ENCODE results near the gene KLHL42.
"Not testable (repeated sequence)": the region's sequence is repeated elsewhere in the genome, so short reads cannot be mapped to it uniquely, and the experiment has no call there.

Gene KLHL42

DNA sequence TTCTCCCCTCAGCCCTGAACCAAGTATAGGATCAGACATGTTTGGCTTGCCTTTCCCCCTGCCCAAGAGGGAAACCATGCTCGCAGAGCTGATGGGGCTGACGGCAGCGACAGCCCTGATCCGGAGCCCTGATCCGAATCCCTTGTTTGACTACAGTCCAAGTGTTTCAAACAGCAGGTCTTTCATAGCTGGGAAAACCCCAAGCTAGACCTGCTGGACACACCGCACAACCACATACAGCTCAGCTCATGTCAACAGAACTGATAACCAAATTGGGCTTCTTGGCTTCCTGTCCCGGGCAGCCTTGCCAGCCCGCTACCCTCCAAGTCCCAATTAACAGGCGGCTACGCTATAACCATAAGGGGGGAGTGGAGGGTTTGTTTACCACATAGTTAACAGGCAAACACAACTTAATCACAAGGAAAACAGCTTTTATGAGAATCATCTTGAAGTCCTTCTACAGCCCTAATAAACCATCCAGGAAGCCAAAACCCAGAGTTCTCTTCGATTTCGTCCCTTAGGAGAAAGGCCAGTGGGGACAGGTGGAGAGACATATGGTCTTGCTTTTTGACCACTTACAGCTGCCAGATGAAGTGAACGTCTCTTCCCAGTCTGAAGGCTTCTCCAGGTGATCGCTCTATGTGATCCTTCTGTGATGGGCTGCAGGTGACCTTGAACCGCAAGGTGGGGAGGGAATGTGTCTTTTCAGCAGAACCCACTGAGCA is 64.5 kb downstream of the KLHL42 start:
- intact Hi-C loops (cut with DNase I) = no loop called here
- DNase-seq = no peak

DNA sequence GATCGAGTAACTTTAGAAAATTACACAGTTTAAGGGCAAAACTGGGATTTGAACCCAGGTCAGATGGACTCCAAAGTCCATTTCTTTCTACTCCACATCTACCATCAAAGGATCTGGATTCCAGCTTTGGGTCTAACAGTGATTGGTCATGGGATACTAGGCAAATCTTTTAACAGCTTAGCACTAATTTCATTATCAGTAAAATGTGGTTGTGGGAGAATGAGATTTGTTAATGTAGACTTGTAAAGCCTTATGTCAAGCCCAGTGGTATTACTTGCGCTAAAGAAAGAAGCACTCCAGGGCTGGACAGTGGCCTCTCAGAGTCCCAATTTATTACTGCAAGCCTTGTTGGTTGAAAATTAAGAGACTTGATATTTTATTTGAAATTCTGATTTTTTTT is 65.2 kb downstream of the KLHL42 start:
- no peak for DNase-seq
- intact Hi-C loops (cut with DNase I) = no loop called here

DNA sequence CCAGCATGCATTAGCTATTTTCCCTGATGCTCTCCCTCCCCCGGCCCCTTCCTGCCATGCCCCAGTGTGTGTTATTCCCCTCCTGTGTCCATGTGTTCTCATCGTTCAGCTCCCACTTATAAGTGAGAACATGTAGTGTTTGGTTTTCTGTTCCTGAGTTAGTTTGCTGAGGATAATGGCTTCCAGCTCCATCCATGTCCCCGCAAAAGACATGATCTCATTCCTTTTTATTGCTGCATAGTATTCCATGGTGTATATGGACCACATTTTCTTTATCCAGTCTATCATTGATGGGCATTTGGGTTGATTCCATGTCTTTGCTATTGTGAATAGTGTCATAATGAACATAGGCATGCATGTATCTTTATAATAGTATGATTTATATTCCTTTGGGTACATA is 65.7 kb downstream of the KLHL42 start:
- DNase-seq; intact Hi-C loops (cut with DNase I): not testable (repeated sequence)

DNA sequence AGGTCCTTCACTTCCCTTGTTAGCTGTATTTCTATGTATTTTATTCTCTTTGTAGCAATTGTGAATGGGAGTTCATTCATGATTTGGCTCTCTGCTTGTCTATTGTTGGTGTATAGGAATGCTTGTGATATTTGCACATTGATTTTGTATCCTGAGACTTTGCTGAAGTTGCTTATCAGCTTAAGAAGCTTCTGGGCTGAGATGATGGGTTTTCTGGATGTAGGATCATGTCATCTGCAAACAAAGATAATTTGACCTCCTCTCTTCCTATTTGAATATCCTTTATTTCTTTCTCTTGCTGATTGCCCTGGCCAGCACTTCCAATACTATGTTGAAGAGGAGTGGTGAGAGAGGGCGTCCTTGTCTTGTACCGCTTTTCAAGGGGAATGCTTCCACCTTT is 67.3 kb downstream of the KLHL42 start:
- intact Hi-C loops (cut with DNase I); DNase-seq: not testable (repeated sequence)

DNA sequence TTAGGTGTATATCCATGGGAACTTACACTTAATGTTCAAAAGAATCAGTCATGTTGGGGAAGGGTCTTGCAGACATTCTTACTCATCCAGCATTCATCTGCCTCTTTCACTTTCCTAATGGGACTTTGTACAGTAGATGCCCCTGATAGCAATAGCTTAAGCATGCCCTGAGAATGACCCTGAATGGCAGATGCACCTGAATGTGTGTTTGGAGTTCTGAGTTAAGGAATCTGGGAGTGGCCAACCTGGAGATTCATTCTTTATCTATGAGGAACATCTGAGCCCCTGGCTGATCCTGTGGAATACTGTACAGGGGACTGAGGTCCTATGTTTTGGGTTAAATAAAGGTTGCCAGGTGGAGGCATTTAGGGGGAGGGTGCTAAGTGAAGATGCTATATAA is 71.3 kb downstream of the KLHL42 start:
- intact Hi-C loops (cut with DNase I) = no loop called here
- DNase-seq = no peak

DNA sequence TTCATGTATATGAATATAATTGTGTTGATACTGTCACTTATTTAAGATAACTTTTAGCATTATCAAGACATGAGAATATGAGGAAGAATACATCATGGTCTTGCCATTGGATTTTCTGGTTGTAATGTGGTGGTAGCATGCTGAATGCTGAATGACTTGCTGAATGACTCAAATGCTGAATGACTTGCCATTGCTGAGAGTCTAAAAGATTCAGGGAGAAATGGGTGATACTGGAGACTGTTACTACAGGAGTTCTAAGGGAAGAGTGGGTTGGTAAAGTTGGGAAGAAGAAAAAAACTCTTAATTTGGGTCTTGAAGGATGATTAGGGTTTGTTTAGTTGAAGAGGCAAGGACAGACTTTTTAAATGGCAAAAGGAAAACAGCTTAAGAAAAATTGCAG is 72.1 kb downstream of the KLHL42 start:
- intact Hi-C loops (cut with DNase I) = no loop called here
- no peak for DNase-seq

Data from head of caudate nucleus (tissue), 42 donors.